ENCODE data around the gene WEE2.

- no peak for TF ChIP-seq CTCF (IDR thresholded peaks at IDR 0.05 in 8 of 11, conservative IDR thresholded peaks at IDR 0.05 in 3 of 11)
- no peak for TF ChIP-seq POLR2AphosphoS5 (IDR thresholded peaks at IDR 0.05)
Observed at GRCh38 chr7:141715794-141716689, 7.9 kb downstream of the WEE2 start.
